Tracheal epithelial cell (primary cell): Measurements from ENCODE around the gene TBC1D3D. TPM values are rescaled to one million over a fixed set of nuclear protein-coding genes. Genes with fewer than 3 reads are reported as not detected.

Source experiments
- total RNA-seq: library from RNA; depleted of rRNA; stranded (reverse); fragments of >200 nt; gene quantifications from 2 replicates; pipeline ENCODE4 v1.2.1, GENCODE V29; 2014

TBC1D3D gene
- total RNA-seq, result not detected in 2 replicates

DNA sequence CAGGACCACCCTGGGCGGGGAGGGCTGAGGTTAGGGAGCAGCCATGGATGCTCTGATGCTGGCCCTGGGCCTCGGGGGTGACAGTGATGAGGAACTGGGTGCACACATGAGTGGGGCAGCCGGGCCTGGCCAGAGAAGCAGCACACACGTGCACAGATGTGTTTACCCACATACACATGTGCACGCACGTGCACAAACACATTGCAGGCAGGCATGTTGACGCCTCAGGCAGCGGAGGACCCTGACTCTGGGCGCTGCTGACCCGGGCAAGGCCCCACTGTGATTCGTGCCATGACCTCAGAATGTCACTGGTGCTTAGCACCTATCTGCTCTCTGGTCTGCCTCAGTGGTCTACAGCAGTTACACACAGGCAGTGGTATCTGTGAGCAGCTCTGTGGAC is at the start of gene TBC1D3D:
TBC1D3D (plus strand) TSS at position 301 of the 400 bp plus-strand sequence. CDS start 1,585 bp downstream, outside the sequence.

GRCh38 chr17:37988960-37989359 is 14.8 kb upstream of the TBC1D3D start, which contains the start of gene TBC1D3L:
TBC1D3L (minus strand) TSS chr17:37989060; CDS start chr17:37987520, 1,540 bp downstream.

Other genes starting within 250 kb of the TBC1D3D start
- gene TBC1D3K, start 79.6 kb upstream of the TBC1D3D start, total RNA-seq, result not detected in 2 replicates
- gene TBC1D3L, start 14.9 kb upstream of the TBC1D3D start, total RNA-seq, result 3.6 and 3.8 TPM in 2 replicates
- not detected in 2 replicates for gene TBC1D3C, start 64.7 kb downstream of the TBC1D3D start, total RNA-seq
- not detected in 2 replicates for gene TBC1D3E, start 124.0 kb downstream of the TBC1D3D start, total RNA-seq
- not detected in 2 replicates for gene TBC1D3, start 188.6 kb downstream of the TBC1D3D start, total RNA-seq